Stimulated activated CD8-positive, alpha-beta memory T cell treated with anti-CD3 and anti-CD28 coated beads, Interleukin-15, amount 100 ng/mL, for 1 hour (primary cell): ENCODE data around the gene GAS2L3.
"Not testable (repeated sequence)": the region's sequence is repeated elsewhere in the genome, so short reads cannot be mapped to it uniquely, and the experiment has no call there.

ENCODE experiments used
- DNase-seq: peaks from one replicate; pipeline ENCODE4 v3.0.0-alpha.2; 2020; ENCODE audit warnings: low read depth

Gene GAS2L3

DNA sequence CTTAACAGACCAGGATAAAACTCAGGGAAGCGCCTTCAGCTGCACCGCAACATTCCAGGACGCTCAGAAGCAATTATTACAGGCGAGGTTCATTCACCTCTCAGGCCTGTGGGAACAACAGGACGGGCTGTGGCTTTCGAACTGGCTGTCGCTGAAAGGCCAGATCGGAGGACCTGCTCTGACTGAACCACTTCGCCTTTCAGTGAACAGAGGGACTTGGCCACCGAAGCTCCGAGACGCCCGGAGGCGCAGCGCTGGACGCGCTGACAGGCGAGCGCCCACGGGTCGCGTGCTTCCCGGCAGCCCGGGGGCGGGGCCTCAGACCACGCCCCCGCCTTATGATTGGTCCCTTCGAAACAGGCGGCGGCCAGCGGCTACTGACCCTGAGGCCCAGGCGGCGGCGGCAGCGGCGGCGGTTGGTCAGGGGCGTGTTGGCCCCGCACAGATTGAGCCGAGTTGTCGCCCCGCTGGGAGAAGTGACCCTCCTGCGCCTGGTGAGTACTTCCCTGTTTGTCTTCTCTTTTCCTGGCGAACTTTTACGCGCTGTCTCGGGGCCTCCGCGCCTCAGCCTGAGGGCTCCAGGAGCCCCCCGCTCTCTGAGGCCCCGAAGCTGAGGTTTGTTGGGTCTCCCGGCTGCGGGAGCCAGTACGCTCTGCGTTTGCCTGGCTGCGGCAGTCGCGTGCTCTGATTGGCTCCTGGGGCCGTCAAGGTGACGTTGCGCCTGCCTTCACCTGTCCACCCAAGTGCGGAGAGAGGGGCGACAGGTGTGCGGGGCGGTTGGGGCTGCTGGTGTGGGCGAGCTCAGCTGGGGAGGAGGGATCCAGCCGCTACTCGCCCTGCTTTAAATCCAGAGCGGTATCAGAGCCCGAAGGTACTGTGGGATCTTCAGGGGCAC is at the start of gene GAS2L3:
Gene GAS2L3, plus strand, starts transcription at position 393 of the 895 bp plus-strand sequence. CDS start 21,221 bp downstream, outside the sequence.
- DNase-seq: peak; percentile 0

- DNase-seq: no peak
Measured at GRCh38 chr12:100528034-100528433, 45.5 kb upstream of the GAS2L3 start.

DNA sequence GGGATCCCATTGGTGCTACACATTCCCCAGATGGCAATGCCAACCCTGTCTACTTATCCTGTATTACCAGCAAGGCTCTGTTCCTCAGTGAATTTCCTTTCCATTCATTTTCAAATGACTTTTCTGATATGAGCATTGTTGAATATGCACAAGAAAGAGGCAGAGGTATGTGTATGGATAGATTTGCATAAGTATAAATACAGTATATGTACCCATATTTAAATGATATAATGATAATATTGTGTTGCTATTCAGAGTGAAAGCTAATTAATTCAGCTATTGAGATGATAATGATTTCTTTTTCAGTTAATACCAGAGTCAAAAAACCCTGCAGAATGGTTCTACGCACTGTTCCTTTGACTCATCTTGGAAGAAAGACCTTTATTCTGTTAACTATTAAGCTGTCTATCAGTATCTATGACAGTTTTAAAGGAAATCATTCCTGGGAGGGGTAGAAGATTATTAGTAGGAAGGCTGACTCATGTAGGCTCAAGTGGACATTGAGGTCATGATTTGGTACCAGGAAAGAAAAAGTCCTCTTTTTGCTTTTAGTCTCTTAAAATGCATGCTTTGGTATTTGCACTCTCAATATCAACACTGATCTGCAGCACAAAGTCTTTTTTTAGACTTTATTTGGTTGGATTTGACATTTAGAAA is 44.9 kb upstream of the GAS2L3 start:
- no peak for DNase-seq

DNA sequence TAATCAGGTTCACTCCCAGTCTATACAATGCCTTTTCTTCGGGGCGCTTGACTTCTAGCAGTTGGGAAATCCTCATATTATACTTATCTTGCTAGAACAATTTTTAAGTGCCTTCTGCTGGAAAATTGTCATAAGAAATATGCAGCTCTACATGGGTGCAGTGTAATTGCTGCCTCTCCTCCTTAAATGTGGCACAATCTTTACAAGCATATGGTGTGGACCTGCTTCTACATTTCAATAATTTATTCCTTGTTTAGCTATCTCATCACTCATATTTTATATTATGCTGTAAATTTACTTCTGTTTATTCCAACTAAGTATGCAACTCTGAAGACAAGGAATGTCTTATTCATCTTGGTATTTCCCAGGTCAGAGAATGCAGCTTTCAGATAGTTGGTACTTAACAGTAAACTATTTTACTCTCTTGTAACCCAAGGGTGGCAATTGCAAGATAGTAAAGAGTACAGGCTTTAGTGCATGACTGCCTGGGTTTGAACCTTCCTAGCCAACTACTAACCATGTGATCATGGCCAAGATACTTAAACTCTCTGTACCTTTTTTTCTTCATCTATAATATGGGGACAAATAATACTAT is 43.6 kb upstream of the GAS2L3 start:
- DNase-seq: no peak

DNA sequence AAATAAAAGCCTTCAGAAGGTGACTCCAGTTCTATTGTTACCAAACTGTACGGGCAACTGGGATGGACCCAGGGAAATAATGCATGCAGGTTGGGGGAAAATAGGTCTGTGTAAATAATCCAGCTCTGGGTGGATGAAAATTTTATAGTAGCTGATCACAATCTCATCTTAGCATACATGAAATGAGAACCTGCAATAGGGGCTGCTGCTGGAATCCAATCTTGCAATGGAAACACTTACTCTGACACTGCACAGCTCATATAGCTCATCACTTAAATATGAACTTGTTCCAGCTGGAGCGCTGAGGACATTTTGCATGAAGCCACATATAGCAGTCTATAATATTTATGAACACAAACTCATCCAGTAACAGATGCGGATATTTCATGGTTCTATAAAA is 40.1 kb upstream of the GAS2L3 start:
- DNase-seq: no peak

GRCh38 chr12:100534625-100535227 is 38.8 kb upstream of the GAS2L3 start:
- no peak for DNase-seq

- DNase-seq: no peak
Measured at GRCh38 chr12:100539202-100539601, 34.3 kb upstream of the GAS2L3 start.

DNA sequence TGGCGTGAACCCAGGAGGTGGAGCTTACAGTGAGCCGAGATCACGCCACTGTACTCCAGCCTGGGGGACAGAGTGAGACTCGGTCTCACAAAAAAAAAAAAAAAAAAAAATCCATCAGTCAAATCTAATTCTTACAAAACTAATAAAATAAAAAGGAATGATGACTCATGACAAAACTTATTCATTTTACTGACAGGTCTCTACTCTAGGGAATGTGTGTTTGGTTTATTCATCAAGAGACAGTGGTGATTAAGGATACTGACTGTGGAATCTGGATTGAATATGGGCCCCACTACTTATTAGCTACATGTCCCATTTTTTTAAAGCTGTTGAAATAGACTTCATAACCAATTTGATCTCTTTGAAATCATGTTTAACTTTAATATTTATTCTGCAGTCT is 29.3 kb upstream of the GAS2L3 start:
- no peak for DNase-seq

GRCh38 chr12:100545092-100545491 is 28.4 kb upstream of the GAS2L3 start:
- no peak for DNase-seq

DNA sequence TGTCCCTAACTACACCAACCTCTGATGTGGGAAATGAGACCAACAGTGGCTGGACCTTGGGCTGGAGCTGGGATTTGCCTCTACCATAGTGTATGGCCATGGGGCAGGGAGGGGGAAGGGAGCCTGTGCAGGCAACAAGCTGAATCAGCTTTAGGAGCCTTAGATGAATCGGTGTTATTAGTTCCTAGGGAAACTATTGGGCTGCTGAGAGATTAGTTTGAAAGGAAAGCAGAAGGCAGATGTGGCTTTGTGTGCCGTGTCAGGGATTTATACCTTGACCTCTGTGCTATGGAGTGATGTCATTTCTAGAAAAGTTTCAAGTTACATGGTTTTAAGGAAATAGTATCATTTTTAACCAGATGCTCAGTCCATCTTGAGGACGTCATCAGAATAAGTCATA is 19.5 kb upstream of the GAS2L3 start:
- no peak for DNase-seq

- DNase-seq: no peak
Measured at GRCh38 chr12:100554608-100555077, 18.8 kb upstream of the GAS2L3 start.

DNA sequence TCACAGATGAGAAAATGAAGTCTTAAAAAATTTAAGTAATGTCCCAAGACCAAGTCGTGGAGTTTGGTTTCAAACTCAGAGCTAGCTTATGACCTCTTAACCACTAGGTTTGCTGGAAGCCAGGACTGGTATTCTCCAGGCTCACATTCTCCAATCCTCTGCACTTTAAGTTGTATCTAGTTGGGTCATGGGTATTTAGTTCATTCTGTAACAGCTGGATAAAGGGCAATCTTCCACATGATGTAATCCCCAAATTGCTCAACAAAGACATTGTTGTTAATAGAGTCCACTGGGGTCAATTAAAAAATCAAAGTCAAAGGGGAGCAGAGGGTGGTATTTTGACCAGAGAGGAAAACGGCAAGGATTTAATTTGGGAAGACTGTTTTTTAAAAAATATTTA is 17.8 kb upstream of the GAS2L3 start:
- no peak for DNase-seq

GRCh38 chr12:100557357-100557756 is 16.1 kb upstream of the GAS2L3 start:
- DNase-seq: no peak

DNA sequence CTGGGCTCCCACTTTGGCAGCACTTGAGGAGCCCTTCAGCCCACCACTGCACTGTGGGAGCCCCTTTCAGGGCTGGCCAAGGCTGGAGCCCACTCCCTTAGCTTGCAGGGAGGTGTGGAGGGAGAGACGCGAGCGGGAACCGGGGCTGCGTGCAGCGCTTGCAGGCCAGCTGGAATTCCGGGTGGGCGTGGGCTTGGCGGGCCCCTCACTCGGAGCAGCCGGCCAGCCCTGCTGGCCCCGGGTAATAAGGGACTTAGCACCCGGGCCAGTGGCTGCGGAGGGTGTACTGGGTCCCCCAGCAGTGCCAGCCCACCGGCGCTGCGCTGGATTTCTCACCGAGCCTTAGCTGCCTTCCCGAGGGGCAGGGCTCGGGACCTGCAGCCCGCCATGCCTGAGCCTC is 14.2 kb upstream of the GAS2L3 start:
- DNase-seq: not testable (repeated sequence)

DNA sequence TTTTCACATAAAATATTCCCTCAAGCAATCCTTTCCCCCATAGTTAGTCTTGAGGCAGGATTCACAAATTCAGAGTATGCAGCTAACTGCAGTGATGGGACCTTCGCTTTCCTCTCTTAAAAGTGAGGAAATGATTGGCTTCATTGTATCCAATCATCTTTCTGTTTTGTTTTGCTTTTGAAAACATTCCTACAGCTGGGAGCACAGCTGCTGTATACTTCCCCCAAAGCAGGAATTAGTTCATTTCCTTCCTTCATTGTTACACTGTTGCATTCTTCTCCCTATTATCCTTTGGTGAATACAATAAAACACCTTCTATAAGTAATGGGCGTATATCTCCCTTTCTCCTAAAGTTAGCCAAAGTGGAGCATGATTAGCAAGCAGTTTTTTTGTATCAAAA is 9.4 kb upstream of the GAS2L3 start:
- no peak for DNase-seq

GRCh38 chr12:100564905-100565467 is 8.5 kb upstream of the GAS2L3 start:
- no peak for DNase-seq

DNA sequence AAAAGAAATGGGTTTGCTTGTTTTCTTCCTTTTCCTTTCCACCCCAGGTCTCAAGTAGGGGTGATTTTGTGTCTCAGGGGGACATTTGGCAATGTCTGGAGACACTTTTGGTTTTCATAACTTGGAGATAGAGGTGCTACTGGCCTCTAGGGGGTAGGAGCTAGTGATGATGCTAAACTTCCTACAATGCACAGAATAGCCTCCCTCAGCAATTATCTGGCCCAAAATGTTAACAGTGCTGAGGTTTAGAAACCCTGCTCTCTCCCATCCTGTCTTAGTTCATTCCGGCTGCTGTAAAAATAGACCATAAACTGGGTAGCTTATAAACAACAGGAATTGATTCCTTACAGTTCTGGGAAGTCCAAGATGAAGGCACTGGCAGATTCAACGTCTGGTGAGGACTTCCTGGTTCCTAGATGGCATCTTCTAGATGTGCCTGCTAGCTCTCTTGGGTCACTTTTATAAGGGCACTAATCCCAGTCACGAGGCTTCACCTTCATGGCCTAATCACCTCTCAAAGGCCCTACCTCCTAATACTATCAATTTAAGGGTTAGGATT is 7.4 kb upstream of the GAS2L3 start:
- no peak for DNase-seq

DNA sequence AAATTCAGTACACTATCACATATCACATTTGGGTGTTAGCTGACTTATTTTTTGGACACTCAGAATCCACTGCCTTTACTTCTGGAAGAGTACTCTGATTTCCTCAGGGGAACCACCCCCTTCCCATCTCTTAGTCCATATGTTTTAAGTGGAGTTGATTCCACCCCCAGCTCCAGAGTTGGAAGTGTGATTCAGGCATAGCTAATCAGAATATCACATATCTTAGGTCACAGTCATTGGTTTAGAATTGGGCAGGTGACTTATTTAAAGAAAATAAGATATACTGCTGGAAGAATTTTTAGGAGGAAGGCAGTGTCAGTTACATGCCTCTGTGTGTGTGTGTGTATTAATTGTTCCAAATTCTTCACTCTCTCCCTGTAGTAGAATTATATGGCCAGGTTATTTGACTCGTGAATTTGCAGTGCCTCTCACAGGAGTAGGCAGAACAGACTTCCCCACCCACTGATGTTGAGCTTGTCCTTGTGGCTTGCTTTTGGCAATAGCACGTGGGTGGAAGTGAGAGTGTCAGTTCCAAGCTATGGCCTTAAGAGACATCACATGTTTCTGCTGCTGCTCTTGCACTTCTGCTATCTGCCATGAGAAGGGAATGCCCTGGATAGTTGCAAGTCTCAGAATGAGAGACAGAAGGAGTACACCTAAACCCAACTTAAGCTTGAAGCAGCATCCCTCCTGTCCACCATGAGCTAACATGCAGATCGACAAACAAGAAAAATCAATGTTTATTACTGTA is 6.4 kb upstream of the GAS2L3 start:
- DNase-seq: no peak

GRCh38 chr12:100567945-100568344 is 5.5 kb upstream of the GAS2L3 start:
- no peak for DNase-seq

DNA sequence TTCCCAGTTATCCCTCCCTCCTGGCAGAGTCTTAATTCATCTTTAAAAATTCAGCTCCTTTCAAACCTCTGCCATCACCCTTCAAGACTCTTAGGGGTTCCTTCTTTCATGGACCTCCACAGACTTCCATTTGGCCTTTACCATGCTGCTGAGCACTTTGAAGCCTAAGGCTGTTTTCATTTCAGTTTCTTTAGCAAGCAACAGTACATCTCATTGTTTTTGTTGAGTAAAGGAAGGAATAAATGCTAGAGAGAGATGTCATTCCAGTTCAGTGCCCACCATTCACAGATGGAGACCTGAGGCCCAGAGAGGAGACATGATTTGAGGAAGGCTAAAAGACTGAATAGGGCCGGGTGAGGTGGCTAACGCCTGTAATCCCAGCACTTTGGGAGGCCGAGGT is 1.3 kb upstream of the GAS2L3 start:
- no peak for DNase-seq
